Sigmoid colon (tissue), 4 donors: ENCODE measurements around the gene PLA2G4D.

Experiments
- CTCF ChIP-seq, 4 experiments: fragments of 450-650 bp in 3 of 4; fragments of 200-600 bp in 1 of 4; IDR thresholded peaks; one replicate each; pipeline ENCODE4 v1.5.1; 2016 to 2019; ENCODE audit warnings: antibody characterized with exemption in 4 of 4, mild to moderate bottlenecking in 3 of 4, moderate library complexity in 2 of 4
- POLR2AphosphoS5 ChIP-seq, 4 donors: sonication (generic); formaldehyde crosslinking; IDR thresholded peaks; one replicate each; pipeline ENCODE4 v1.6.1; 2017; ENCODE audit warnings: antibody characterized with exemption in 4 of 4

GRCh38 chr15:42018306-42019224 is 75.8 kb downstream of the PLA2G4D start:
- no peak for TF ChIP-seq CTCF (IDR thresholded peaks at IDR 0.05)
- TF ChIP-seq POLR2AphosphoS5 (IDR thresholded peaks at IDR 0.05) = no peak
